Vagina (tissue), 2 donors: ENCODE results near the gene RGS9BP. TPM values are rescaled to one million over a fixed set of nuclear protein-coding genes. Genes with fewer than 3 reads are reported as not detected.

Experiments used
- DNase-seq, 2 donors: peaks; one replicate each; pipeline ENCODE4 v3.0.0-alpha.2; 2017; ENCODE audit errors: extremely low spot score in 2 of 2
- H3K27ac ChIP-seq: fragments of 200-600 bp; sonication (generic); one replicate; pipeline ENCODE4 v1.5.1; 2019
- H3K27me3 ChIP-seq: fragments of 200-600 bp; sonication (generic); one replicate; pipeline ENCODE4 v1.5.1; 2019
- H3K36me3 ChIP-seq, 2 donors: fragments of 200-600 bp; sonication (generic); one replicate each; pipeline ENCODE4 v1.5.1; 2017 to 2019
- H3K4me1 ChIP-seq: fragments of 200-600 bp; sonication (generic); one replicate; pipeline ENCODE4 v1.5.1; 2019
- H3K4me3 ChIP-seq, 2 donors: fragments of 200-600 bp; sonication (generic); 1 replicate in 1 of 2; 2 replicates in 1 of 2; pipeline ENCODE4 v1.5.1; 2016 to 2019
- H3K9me3 ChIP-seq: fragments of 200-600 bp; sonication (generic); one replicate; pipeline ENCODE4 v1.5.1; 2019
- CTCF ChIP-seq, 3 experiments: fragments of 450-650 bp in 2 of 3; fragments of 200-600 bp in 1 of 3; sonication (generic) in 1 of 3; IDR thresholded peaks; one replicate each; pipeline ENCODE4 v1.5.1; 2017 to 2019; ENCODE audit warnings: antibody characterized with exemption in 3 of 3, mild to moderate bottlenecking in 2 of 3, moderate library complexity in 2 of 3
- POLR2A ChIP-seq, 2 donors: fragments of 450-650 bp; IDR thresholded peaks; one replicate each; pipeline ENCODE4 v1.6.1; 2017; ENCODE audit warnings: antibody characterized with exemption in 2 of 2, mild to moderate bottlenecking in 2 of 2, moderate library complexity in 2 of 2
- POLR2AphosphoS5 ChIP-seq, 2 donors: sonication (generic); formaldehyde crosslinking; IDR thresholded peaks; one replicate each; pipeline ENCODE4 v1.9.0; 2017; ENCODE audit warnings: antibody characterized with exemption in 2 of 2, mild to moderate bottlenecking in 2 of 2, low read depth in 1 of 2; ENCODE audit not compliant: insufficient read depth in 1 of 2
- intact Hi-C: fragments of 100-400 bp; cut with DNase I; formaldehyde crosslinking; loops from one replicate; pipeline ENCODE4 v1.15.1; 2023
- total RNA-seq: library from RNA; depleted of rRNA; stranded (reverse); fragments of >200 nt; gene quantifications from one replicate; pipeline ENCODE4 v1.2.3, GENCODE V29; 2016

Gene RGS9BP
- total RNA-seq, 1 donor from 2014 or later: 0.49 TPM

- DNase-seq: no peak
- peaks cover 0 to 23% of the 10 kb centered on the region in 2 donors for H3K36me3 ChIP-seq
- no peaks in the 10 kb centered on the region for H3K9me3 ChIP-seq
- H3K27me3 ChIP-seq: no peaks in the 10 kb centered on the region
- no peaks in the 10 kb centered on the region for H3K4me1 ChIP-seq
- no peak for TF ChIP-seq CTCF (IDR thresholded peaks at IDR 0.05)
- no peak for TF ChIP-seq POLR2AphosphoS5 (IDR thresholded peaks at IDR 0.05; ENCODE audit: insufficient read depth in 1 of 2, low read depth in 1 of 2)
- no peak for TF ChIP-seq POLR2A (IDR thresholded peaks at IDR 0.05)
- no peak overlapping the region for H3K27ac ChIP-seq
- no peak overlapping the region for H3K4me3 ChIP-seq
- intact Hi-C loops: no loop called here
These were observed 41.8 kb downstream of the RGS9BP start for GRCh38 chr19:32717496-32717895.

- TF ChIP-seq CTCF (IDR thresholded peaks at IDR 0.05) (no peak), POLR2AphosphoS5 (IDR thresholded peaks at IDR 0.05; ENCODE audit: insufficient read depth in 1 of 2, low read depth in 1 of 2) (no peak), POLR2A (IDR thresholded peaks at IDR 0.05) (no peak)
- no peaks in the 10 kb centered on the region for H3K27me3 ChIP-seq
- intact Hi-C loops: no loop called here
- H3K4me3 ChIP-seq: no peak overlapping the region
- H3K9me3 ChIP-seq: no peaks in the 10 kb centered on the region
- H3K4me1 ChIP-seq: no peaks in the 10 kb centered on the region
- no peak overlapping the region for H3K27ac ChIP-seq
- no peak for DNase-seq
- peaks cover 0 to 15% of the 10 kb centered on the region in 2 donors for H3K36me3 ChIP-seq
These were observed 42.6 kb downstream of the RGS9BP start for GRCh38 chr19:32718286-32718685.

- Histone ChIP-seq H3K4me1 (no peaks in the 10 kb centered on the region), H3K27ac (no peak within 1 kb of the TSS), H3K9me3 (no peaks in the 10 kb centered on the region), H3K27me3 (no peaks in the 10 kb centered on the region), H3K4me3 (no peak within 1 kb of the TSS), H3K36me3 (peaks cover 0 to 8% of the 10 kb centered on the region in 2 donors)
- intact Hi-C loops: no loop called here
- TF ChIP-seq CTCF (IDR thresholded peaks at IDR 0.05) (no peak), POLR2AphosphoS5 (IDR thresholded peaks at IDR 0.05; ENCODE audit: insufficient read depth in 1 of 2, low read depth in 1 of 2) (no peak), POLR2A (IDR thresholded peaks at IDR 0.05) (no peak)
- DNase-seq: no peak
These were observed 44.0 kb downstream of the RGS9BP start, which contains the start of gene TDRD12 for GRCh38 chr19:32719611-32720059. Gene TDRD12 (plus strand): TSS chr19:32719767. CDS start chr19:32720073, 306 bp downstream.

GRCh38 chr19:32720216-32720935 is 44.7 kb downstream of the RGS9BP start:
- Histone ChIP-seq H3K27me3 (no peaks in the 10 kb centered on the region), H3K4me1 (no peaks in the 10 kb centered on the region), H3K9me3 (no peaks in the 10 kb centered on the region), H3K36me3 (peaks cover 0 to 4% of the 10 kb centered on the region in 2 donors), H3K4me3 (no peak overlapping the region), H3K27ac (no peak overlapping the region)
- no peak for DNase-seq
- TF ChIP-seq POLR2A (IDR thresholded peaks at IDR 0.05) (no peak), POLR2AphosphoS5 (IDR thresholded peaks at IDR 0.05; ENCODE audit: insufficient read depth in 1 of 2, low read depth in 1 of 2) (no peak), CTCF (IDR thresholded peaks at IDR 0.05) (no peak)
- intact Hi-C loops: no loop called here

- Histone ChIP-seq H3K9me3 (no peaks in the 10 kb centered on the region), H3K4me3 (no peak overlapping the region), H3K36me3 (peaks cover 0 to 4% of the 10 kb centered on the region in 2 donors), H3K4me1 (no peaks in the 10 kb centered on the region), H3K27me3 (no peaks in the 10 kb centered on the region), H3K27ac (no peak overlapping the region)
- intact Hi-C loops: no loop called here
- no peak for DNase-seq
- TF ChIP-seq POLR2AphosphoS5 (IDR thresholded peaks at IDR 0.05; ENCODE audit: insufficient read depth in 1 of 2, low read depth in 1 of 2): no peak
- TF ChIP-seq CTCF (IDR thresholded peaks at IDR 0.05): no peak
- TF ChIP-seq POLR2A (IDR thresholded peaks at IDR 0.05): no peak
These were observed 45.2 kb downstream of the RGS9BP start for GRCh38 chr19:32720936-32721250.
